GM18861 (cell line): Measurements from ENCODE around the gene TRAPPC10.

Source experiments
- ATAC-seq: cut with Tn5 transposase; IDR thresholded peaks from one replicate; pipeline ENCODE4 v1.9.1; 2021; ENCODE audit not compliant: unreplicated experiment

TRAPPC10 gene

GRCh38 chr21:44002511-44002910 is 9.6 kb upstream of the TRAPPC10 start:
- ATAC-seq = no peak

DNA sequence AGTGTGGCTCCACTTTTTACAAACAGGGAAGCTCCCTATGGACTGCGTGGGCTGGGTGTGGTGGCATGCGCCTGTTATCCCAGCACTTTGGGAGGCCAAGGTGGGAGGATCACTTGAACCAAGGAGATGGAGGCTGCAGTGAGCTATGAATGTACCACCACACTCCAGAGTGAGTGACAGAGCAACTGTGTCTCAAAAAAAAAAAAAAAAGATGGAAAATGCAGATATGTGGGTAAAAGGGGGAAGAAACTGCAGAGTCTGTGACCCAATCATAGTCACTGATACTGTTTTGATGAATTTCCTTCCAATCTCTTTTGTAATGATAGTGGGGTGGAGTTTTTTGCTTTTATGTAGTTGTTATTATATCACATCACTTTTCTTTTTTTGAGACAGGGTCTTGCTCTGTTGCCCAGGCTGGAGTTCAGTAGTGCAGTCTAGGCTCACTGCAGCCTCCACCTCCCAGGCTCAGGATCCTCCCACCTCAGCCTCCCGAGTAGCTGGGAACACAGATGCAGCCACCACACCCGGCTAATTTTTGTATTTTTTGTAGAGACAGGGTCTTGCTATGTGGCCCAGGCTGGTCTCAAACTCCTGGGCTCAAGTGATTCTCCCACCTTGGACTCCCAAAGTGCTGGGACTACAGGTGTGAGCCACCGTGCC is 8.7 kb upstream of the TRAPPC10 start:
- no peak for ATAC-seq

- ATAC-seq = no peak
These were observed 7.0 kb upstream of the TRAPPC10 start for GRCh38 chr21:44005071-44005470.

DNA sequence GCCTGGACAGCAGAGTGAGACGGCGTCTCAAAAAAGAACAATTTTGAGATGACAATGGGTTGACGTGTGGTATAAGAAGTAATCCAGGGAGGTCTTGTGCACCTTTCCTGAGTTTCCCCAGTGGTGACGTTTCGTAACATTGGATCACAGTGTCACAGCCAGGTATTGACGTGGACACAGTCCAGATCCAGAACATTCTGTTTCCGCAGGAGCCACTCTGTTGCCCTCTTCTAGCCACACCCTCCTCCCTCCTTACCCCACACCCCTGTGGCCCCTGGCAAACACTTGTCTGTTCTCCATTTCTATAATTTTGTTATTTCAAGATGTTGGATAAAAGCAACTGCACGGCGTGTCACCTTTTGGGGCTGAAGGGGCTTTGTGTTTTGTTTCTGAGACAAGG is 6.5 kb upstream of the TRAPPC10 start:
- ATAC-seq = no peak

DNA sequence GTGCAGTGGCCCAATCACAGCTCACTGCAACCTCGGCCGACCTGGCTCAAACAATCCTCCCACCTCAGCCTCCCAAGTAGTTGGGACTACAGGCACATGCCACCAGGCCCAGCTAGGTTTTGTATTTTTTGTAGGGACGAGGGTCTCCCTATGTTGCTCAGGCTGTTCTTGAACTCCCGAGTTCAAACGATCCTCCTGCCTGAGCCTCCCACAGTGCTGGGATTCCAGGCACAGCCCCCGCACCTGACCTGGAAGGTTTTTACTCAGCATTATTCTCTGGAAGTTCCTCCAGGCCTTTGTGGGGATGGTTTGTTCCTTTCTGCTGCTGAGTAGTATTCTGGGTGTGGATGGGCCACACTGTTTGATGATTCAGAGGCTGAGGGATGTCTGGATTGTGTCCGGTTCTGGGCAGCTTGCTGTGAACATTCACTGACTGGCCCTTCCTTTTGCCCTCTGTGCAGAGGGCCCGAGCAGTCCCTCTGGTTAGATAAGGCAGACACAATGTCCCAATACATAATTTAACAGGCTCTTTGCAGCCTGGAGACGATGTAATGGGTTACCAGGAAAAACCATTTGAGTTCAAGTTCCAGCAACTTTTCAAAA is 6.0 kb upstream of the TRAPPC10 start:
- no peak for ATAC-seq

- ATAC-seq = no peak
These were observed 5.5 kb upstream of the TRAPPC10 start for GRCh38 chr21:44006656-44007055.

DNA sequence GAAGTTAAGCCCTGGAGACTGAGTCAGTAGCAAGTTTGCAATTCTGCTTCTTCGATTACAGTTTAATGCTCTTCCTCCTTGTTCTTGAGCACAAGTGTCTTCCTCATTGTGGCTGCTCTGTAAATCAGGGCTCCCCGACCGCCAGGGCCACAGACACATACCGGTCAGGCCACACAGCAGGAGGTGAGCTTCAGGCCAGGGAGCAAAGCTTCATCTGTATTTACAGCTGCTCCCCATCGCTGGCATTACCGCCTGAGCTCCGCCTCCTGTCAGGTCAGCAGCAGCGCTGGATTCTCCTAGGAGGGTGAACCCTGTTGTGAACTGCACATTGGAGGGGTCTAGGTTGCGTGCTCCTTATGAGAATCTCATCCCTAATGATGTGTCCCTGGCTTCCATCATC is 1.7 kb upstream of the TRAPPC10 start:
- ATAC-seq = no peak

GRCh38 chr21:44011123-44011522 is 986 bp upstream of the TRAPPC10 start:
- ATAC-seq = no peak

- ATAC-seq = peak; percentile 46
These were observed 618 bp downstream of the TRAPPC10 start for GRCh38 chr21:44012474-44013379.

DNA sequence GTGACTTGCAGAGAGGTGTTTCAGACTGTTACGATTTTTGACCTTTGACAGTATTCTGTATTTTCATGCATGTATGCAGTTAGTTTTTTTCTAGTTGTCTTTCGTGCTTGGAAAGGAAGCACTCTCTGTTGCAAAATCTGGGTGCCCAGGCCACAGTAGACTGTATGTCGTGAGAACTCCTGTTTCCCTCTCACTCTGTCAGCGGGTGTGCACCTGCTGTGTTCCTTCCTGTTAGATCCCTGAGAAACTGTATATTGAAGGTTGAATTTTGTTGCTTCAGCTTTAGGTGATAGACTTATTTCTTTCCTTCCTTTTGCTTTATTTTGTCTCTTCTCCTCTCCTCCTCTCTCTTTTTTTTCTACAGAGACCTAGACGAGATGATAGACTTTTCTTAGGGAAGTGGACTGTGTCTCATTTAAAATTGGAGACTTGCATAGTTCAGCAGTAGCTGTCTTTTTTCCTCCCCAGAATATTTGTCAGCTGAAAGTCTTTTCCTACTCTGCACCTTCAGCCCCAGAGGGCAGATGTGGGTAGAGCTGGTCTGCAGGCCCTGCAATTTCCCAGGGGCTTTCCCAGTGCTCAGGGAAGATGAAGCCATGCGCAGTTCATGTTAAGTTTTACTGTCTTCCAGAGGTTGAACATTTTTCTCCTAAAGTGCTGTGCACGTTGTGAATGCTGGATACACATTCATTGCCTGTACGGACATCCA is 1.4 kb downstream of the TRAPPC10 start:
- ATAC-seq = no peak

GRCh38 chr21:44017601-44018000 is 5.5 kb downstream of the TRAPPC10 start:
- ATAC-seq = no peak

GRCh38 chr21:44018127-44018526 is 6.0 kb downstream of the TRAPPC10 start:
- no peak for ATAC-seq

GRCh38 chr21:44018813-44019567 is 6.9 kb downstream of the TRAPPC10 start:
- no peak for ATAC-seq

GRCh38 chr21:44019568-44019958 is 7.5 kb downstream of the TRAPPC10 start:
- ATAC-seq = no peak

GRCh38 chr21:44020551-44020950 is 8.4 kb downstream of the TRAPPC10 start:
- ATAC-seq = no peak

DNA sequence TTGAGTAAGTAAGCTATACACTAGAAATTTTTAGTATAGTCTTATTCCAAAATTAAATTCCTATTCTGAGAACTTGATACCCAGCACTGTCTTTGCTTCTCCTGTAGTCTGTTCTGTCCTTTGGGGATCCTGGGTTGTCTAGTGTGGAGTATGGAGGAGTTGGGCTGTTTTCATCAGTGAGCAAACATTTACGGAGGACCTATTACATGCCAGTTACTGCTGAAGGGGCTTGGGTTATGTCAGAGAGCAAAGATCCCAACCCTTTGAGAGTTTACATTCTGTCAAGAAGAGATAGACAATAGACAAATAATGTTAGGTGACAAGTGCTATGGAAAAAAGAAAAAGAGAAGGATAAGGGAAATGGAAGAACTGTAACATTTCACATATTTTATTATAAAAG is 9.0 kb downstream of the TRAPPC10 start:
- ATAC-seq = no peak

DNA sequence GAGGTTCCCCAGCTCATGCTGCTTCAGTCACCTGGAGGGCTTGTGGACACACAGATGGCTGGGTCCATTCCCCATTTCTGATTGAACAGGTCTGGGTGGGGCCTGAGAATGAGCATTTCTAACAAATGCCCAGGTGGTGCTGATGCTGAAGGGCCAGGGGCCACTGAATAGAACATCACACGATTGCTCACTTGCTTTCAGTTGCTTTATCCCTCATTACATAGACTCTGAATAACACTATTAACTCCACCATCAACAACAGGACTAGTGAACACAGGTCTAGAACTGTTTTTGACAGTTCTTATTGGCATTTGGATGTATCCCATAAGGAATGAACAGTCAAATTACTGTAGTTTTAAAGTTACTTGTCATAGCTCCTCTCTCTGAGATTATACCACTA is 12.1 kb downstream of the TRAPPC10 start:
- ATAC-seq = no peak

GRCh38 chr21:44024887-44025353 is 12.8 kb downstream of the TRAPPC10 start:
- ATAC-seq = no peak

DNA sequence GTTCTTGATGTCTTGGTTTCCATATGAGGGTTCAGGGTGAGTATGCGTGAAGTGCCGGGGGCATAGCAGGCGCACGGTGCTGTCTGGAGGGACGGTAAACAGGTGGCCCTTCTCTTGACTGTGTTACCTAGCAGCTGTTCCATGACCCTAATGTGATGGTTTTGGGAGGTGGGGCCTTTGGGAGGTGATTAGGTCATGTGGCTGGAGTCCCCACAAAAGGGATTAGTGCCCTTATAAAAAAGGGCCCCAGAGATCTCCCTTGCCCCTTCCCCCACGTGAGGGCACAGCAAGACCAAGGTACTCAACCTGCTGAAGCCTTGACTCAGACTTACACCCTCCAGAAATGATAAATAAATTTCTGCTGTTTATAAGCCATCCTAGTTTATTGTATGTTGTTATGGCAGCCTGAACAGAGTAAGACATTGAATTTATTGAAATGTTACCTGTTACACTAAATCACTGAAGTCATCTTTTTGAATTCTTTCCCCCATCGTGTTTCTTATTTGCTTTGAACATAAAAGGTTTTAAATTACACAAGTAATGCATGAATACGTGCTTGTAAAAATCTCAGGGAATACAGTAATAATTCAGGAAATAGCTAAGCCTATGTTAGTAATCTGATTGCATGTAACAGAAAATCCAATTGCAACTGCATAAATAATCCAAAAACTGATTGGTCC is 15.6 kb downstream of the TRAPPC10 start:
- no peak for ATAC-seq

DNA sequence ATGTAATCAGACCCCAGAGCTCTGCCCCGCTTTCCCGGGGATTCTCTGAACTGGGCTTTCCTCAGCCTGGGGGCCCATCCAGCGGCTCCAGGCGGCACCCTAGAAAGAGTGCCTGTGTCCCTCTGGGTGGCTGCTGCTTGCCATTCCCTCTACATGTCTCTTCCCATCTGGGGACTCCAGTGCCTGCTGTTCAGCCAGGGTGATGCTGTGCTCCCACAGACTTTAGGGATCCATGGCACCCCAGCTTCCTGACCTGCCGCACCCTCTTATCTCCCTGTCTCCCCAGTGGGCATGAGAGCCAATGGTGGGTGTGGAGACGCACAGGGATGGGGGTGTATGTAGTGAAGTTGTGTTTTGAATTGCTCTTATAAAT is 16.2 kb downstream of the TRAPPC10 start:
- no peak for ATAC-seq
